ENCODE measurements around the gene OXSR1. TPM values are rescaled to one million over a fixed set of nuclear protein-coding genes. Genes with fewer than 3 reads are reported as not detected.

Gene OXSR1
- total and polyA plus RNA-seq, 10 of the 15 experiments (the other 5 are each of a cell fraction or from before 2014, with no cell fraction given), result 12.4 to 54.6 (median 35.7) TPM

DNA sequence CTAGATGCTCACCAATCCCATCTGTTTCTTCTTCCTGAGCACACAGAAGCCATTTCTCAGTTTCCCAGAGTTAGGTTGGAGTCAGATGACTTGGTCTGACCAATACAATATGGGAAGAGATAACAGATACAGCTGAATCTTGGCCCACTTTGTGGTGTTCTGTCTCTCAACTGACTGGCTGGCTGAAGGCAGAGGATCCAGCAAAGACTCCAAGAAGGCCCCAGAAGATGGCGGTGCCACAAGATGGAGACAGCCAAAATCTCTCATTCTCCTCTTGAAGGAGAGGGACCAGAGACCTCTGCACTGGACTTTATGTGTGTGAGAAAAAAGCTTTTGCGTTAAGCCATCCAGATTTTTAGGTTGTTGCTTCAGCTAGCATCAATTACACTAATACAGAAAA, 8.2 kb upstream of the OXSR1 start:
- H3K4me1 ChIP-seq (ENCODE audit: control insufficient read depth, insufficient read depth, low read length), result peaks cover 3% of the 10 kb centered on the region; the same call in 1 of the 2 replicates
- CTCF ChIA-PET, result interaction anchor here (0.7 to 6.8 kb wide), 6 partner anchors 8 to 160 kb away, joined by 3 to 55 read pairs (median 4); partner anchors contain the start of genes MYD88 and OXSR1
- RAD21 ChIA-PET (ENCODE audit: unreplicated experiment), result interaction anchor here (1.4 to 1.9 kb wide), 3 partner anchors 15 to 27 kb away, joined by 3 to 4 read pairs (median 4); partner anchors contain the start of gene ACAA1

More for the DNA sequence above, 8.2 kb upstream of the OXSR1 start:
- Histone ChIP-seq H3K79me2 (ENCODE audit: control insufficient read depth, insufficient read depth, low read length) (no peaks in the 10 kb centered on the region), H2AFZ (ENCODE audit: control insufficient read depth, low read depth, low read length) (no peak overlapping the region), H3K27me3 (replicated peaks in 1 of 2; ENCODE audit: control insufficient read depth in 2 of 2, insufficient read depth in 2 of 2, low read length in 1 of 2) (no peaks in the 10 kb centered on the region), H4K20me1 (ENCODE audit: control insufficient read depth, insufficient read depth) (no peaks in the 10 kb centered on the region), H3K9ac (ENCODE audit: control insufficient read depth, insufficient read depth, low read length) (no peak overlapping the region), H3K9me3 (replicated peaks; ENCODE audit: control insufficient read depth, insufficient read depth, low read length) (no peaks in the 10 kb centered on the region), H3K27ac (ENCODE audit: control insufficient read depth, insufficient read depth) (no peak overlapping the region), H3K4me2 (ENCODE audit: control insufficient read depth, insufficient read depth) (no peak overlapping the region), H3K4me3 (no peak overlapping the region), H3K36me3 (ENCODE audit: control insufficient read depth in 2 of 2, insufficient read depth in 2 of 2, low read length in 1 of 2) (no peaks in the 10 kb centered on the region)
- no peak for FAIRE-seq
- in situ Hi-C loops (cut with MboI), result no loop called here
- ATAC-seq, result no peak
- SMC1A ChIA-PET (ENCODE audit: uncharacterized antibody, unreplicated experiment), result interaction anchor here (1.1 to 10.2 kb wide), 3 partner anchors 8 to 17 kb away, joined by 4 to 89 read pairs (median 64); partner anchors contain the start of genes ACAA1, MYD88 and OXSR1
- POLR2A ChIA-PET, result interaction anchor here (0.6 to 7.2 kb wide), 4 partner anchors 8 to 1251 kb away, joined by 3 to 100 read pairs (median 4); partner anchors contain the start of gene OXSR1
- BruUV-seq (replicated peaks), result no TSS peak
- intact Hi-C loops (cut with micrococcal nuclease; ENCODE audit: unreplicated experiment), result no loop called here
- DNase-seq (ENCODE audit: low read depth, low spot score), result no peak
- 96% methylated on average over 2 of the region's 2 CpGs for WGBS (ENCODE audit: insufficient coverage, insufficient replicate concordance, low lambda C conversion rate, missing lambda C conversion rate)
- TF ChIP-seq ELK1 (IDR thresholded peaks at IDR 0.05; ENCODE audit: low read depth, low read length) (no peak), ZSCAN29 (IDR thresholded peaks at IDR 0.05) (no peak), MEF2A (IDR thresholded peaks at IDR 0.05; ENCODE audit: insufficient read depth, low read depth, low read length) (no peak), ZNF622 (IDR thresholded peaks at IDR 0.05) (no peak), NBN (IDR thresholded peaks at IDR 0.05) (no peak), GATAD2B (conservative IDR thresholded peaks at IDR 0.05; ENCODE audit: low read depth) (no peak), ATF7 (IDR thresholded peaks at IDR 0.05; ENCODE audit: low read depth) (no peak), PBX3 (IDR thresholded peaks at IDR 0.05; ENCODE audit: insufficient replicate concordance, low read depth, low read length) (no peak), ZBTB11 (CRISPR knock-in tag; IDR thresholded peaks at IDR 0.05) (no peak), RFX5 (IDR thresholded peaks at IDR 0.05; ENCODE audit: low read depth, low read length) (no peak)
- TF ChIP-seq, protein P1, sequence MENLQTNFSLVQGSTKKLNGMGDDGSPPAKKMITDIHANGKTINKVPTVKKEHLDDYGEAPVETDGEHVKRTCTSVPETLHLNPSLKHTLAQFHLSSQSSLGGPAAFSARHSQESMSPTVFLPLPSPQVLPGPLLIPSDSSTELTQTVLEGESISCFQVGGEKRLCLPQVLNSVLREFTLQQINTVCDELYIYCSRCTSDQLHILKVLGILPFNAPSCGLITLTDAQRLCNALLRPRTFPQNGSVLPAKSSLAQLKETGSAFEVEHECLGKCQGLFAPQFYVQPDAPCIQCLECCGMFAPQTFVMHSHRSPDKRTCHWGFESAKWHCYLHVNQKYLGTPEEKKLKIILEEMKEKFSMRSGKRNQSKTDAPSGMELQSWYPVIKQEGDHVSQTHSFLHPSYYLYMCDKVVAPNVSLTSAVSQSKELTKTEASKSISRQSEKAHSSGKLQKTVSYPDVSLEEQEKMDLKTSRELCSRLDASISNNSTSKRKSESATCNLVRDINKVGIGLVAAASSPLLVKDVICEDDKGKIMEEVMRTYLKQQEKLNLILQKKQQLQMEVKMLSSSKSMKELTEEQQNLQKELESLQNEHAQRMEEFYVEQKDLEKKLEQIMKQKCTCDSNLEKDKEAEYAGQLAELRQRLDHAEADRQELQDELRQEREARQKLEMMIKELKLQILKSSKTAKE (IDR thresholded peaks at IDR 0.05; ENCODE audit: low read depth, poor library complexity, severe bottlenecking), result no peak

Measured in GM12878 (cell line).